Measurements from ENCODE around the gene TVP23B.
A peak's percentile ranks its signal among the peaks of the same experiment; 100 is the strongest.
"Not testable (repeated sequence)": the region's sequence is repeated elsewhere in the genome, so short reads cannot be mapped to it uniquely, and the experiment has no call there.

TVP23B gene

GRCh38 chr17:18772471-18772870, 8.5 kb upstream of the TVP23B start:
- no peak overlapping the region for H3K4me3 ChIP-seq (ENCODE audit: low read depth, low read length)
- TF ChIP-seq CTCF (conservative IDR thresholded peaks at IDR 0.05; ENCODE audit: low read depth, low read length): no peak
- DNase-seq (ENCODE audit: low read depth): no peak

- H3K4me3 ChIP-seq (ENCODE audit: low read depth, low read length): peak overlapping the region; percentile 36
- DNase-seq (ENCODE audit: low read depth): not testable (repeated sequence)
These were observed 822 bp downstream of the TVP23B start for GRCh38 chr17:18781805-18782204.

GRCh38 chr17:18785933-18786332, 5.0 kb downstream of the TVP23B start:
- DNase-seq (ENCODE audit: low read depth); H3K4me3 ChIP-seq (ENCODE audit: low read depth, low read length): not testable (repeated sequence)

- not testable (repeated sequence) for H3K4me3 ChIP-seq (ENCODE audit: low read depth, low read length)
These were observed 5.9 kb downstream of the TVP23B start for GRCh38 chr17:18786890-18787289.

GRCh38 chr17:18791402-18791801, 10.4 kb downstream of the TVP23B start:
- H3K4me3 ChIP-seq (ENCODE audit: low read depth, low read length); DNase-seq (ENCODE audit: low read depth): not testable (repeated sequence)
- peak; percentile 21 for TF ChIP-seq CTCF (conservative IDR thresholded peaks at IDR 0.05; ENCODE audit: low read depth, low read length)

More at GRCh38 chr17:18786890-18787289, 5.9 kb downstream of the TVP23B start:
- not testable (repeated sequence) for DNase-seq (ENCODE audit: low read depth)

- peak; percentile 30 for DNase-seq (ENCODE audit: low read depth)
- not testable (repeated sequence) for H3K4me3 ChIP-seq (ENCODE audit: low read depth, low read length)
These were observed 13.9 kb downstream of the TVP23B start for GRCh38 chr17:18794841-18795240.

- H3K4me3 ChIP-seq (ENCODE audit: low read depth, low read length); DNase-seq (ENCODE audit: low read depth): not testable (repeated sequence)
These were observed 15.9 kb downstream of the TVP23B start for GRCh38 chr17:18796887-18797286.

- not testable (repeated sequence) for DNase-seq (ENCODE audit: low read depth)
These were observed 22.7 kb downstream of the TVP23B start for GRCh38 chr17:18803458-18804245.

GRCh38 chr17:18815924-18816323, 34.9 kb downstream of the TVP23B start:
- DNase-seq (ENCODE audit: low read depth); H3K4me3 ChIP-seq (ENCODE audit: low read depth, low read length): not testable (repeated sequence)

More at GRCh38 chr17:18803458-18804245, 22.7 kb downstream of the TVP23B start:
- H3K4me3 ChIP-seq (ENCODE audit: low read depth, low read length): not testable (repeated sequence)

GRCh38 chr17:18816489-18817371, 35.7 kb downstream of the TVP23B start:
- peak; percentile 92 for DNase-seq (ENCODE audit: low read depth)
- not testable (repeated sequence) for H3K4me3 ChIP-seq (ENCODE audit: low read depth, low read length)
- TF ChIP-seq CTCF (conservative IDR thresholded peaks at IDR 0.05; ENCODE audit: low read depth, low read length): peak; percentile 57

GRCh38 chr17:18821430-18821829, 40.4 kb downstream of the TVP23B start:
- peak; percentile 11 for DNase-seq (ENCODE audit: low read depth)

GRCh38 chr17:18827613-18828012, 46.6 kb downstream of the TVP23B start:
- DNase-seq (ENCODE audit: low read depth); H3K4me3 ChIP-seq (ENCODE audit: low read depth, low read length): not testable (repeated sequence)

More at GRCh38 chr17:18821430-18821829, 40.4 kb downstream of the TVP23B start:
- H3K4me3 ChIP-seq (ENCODE audit: low read depth, low read length): not testable (repeated sequence)

All from choroid plexus epithelial cell (primary cell).